Kidney epithelial cell (primary cell): ENCODE measurements around the gene HAPSTR1. TPM values are rescaled to one million over a fixed set of nuclear protein-coding genes. Genes with fewer than 3 reads are reported as not detected.

ENCODE experiments used
- DNase-seq: peaks from one replicate; pipeline ENCODE4 v3.0.0-alpha.2; 2010; ENCODE audit warnings: low read depth
- H3K27me3 ChIP-seq: 2 replicates; pipeline ENCODE4 v1.6.0; 2011; ENCODE audit warnings: low read length; ENCODE audit not compliant: control insufficient read depth, insufficient read depth
- H3K36me3 ChIP-seq: 2 replicates; pipeline ENCODE4 v1.5.1; 2011; ENCODE audit warnings: low read length; ENCODE audit not compliant: control insufficient read depth, insufficient read depth
- H3K4me3 ChIP-seq: 2 replicates; pipeline ENCODE4 v1.5.1; 2011; ENCODE audit warnings: low read depth, mild to moderate bottlenecking, control low read depth, low read length
- total RNA-seq: library from RNA; depleted of rRNA; stranded (reverse); fragments of >200 nt; gene quantifications from 2 replicates; pipeline ENCODE4 v1.2.3, GENCODE V29; 2015
- TF ChIP-seq, protein P1 (sequence below): IDR thresholded peaks from 2 replicates; pipeline ENCODE4 v1.5.1; 2011; ENCODE audit warnings: mild to moderate bottlenecking, moderate library complexity, low read length, control low read depth, inconsistent platforms; ENCODE audit not compliant: insufficient read depth, poor library complexity, severe bottlenecking

HAPSTR1 gene
- total RNA-seq, 1 donor from 2014 or later, result 78.2 TPM

DNA sequence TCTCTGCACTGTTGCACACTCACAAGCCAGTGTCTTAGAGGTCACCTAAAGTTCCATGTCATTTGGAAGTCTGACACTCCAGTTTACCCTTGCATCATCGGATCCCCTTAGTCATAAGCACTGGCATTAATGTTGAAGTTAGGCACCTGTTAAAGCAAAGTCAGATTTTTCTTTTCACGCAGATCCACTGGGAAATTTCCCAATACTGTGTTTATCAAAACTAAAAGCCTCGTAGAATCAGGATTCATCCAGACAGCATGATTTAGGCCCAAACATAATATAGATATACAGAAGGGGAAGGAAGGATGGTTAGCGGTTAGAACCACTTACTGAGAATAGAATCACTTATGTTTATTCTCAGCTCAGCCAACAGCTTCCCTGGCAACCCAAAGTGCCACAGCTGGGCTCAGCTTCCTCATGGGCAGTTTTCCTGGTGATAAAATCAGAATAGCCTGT, 30.1 kb upstream of the HAPSTR1 start:
- DNase-seq, result no peak
- TF ChIP-seq, protein P1, sequence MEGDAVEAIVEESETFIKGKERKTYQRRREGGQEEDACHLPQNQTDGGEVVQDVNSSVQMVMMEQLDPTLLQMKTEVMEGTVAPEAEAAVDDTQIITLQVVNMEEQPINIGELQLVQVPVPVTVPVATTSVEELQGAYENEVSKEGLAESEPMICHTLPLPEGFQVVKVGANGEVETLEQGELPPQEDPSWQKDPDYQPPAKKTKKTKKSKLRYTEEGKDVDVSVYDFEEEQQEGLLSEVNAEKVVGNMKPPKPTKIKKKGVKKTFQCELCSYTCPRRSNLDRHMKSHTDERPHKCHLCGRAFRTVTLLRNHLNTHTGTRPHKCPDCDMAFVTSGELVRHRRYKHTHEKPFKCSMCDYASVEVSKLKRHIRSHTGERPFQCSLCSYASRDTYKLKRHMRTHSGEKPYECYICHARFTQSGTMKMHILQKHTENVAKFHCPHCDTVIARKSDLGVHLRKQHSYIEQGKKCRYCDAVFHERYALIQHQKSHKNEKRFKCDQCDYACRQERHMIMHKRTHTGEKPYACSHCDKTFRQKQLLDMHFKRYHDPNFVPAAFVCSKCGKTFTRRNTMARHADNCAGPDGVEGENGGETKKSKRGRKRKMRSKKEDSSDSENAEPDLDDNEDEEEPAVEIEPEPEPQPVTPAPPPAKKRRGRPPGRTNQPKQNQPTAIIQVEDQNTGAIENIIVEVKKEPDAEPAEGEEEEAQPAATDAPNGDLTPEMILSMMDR, result no peak

DNA sequence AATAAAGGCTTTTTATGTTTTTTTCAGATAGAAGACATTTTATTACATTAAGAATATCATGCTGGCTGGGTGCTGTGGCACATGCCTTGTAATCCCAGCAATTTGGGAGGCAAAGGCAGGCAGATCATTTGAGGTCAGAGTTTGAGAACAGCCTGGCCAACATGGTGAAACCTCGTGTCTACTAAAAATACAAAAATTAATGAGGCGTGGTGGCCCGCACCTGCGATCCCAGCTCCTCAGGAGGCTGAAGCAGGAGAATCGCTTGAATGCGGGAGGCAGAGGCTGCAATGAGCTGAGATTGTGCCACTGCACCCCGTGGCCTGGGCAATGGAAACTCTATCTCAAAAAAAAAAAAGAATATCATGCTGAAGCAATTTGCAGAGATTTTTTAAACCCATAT, 29.1 kb upstream of the HAPSTR1 start:
- Histone ChIP-seq H3K4me3 (no peak overlapping the region), H3K27me3 (no peaks in the 10 kb centered on the region), H3K36me3 (no peaks in the 10 kb centered on the region)
- TF ChIP-seq, protein P1, result no peak
- no peak for DNase-seq

More for the DNA sequence above, 30.1 kb upstream of the HAPSTR1 start:
- no peak overlapping the region for H3K4me3 ChIP-seq
- H3K36me3 ChIP-seq, result no peaks in the 10 kb centered on the region
- no peaks in the 10 kb centered on the region for H3K27me3 ChIP-seq

DNA sequence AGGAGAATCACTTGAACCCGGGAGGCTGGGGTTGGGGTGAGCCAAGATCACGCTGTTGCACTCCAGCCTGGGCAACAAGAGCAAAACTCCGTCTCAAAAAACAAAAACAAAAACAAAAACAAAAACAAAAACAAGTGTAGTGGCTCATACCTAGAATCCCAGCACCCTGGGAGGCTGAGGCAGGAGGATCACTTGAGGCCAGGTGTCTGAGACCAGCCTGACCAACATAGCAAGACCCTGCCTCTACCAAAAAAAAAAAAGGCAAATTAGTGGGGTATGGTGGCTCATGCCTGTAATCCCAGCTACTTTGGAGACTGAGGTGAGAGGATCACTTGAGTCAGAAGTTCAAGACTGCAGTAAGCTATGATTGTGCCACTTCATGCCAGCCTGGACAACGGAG, 26.4 kb upstream of the HAPSTR1 start:
- DNase-seq, result no peak
- Histone ChIP-seq H3K27me3 (no peaks in the 10 kb centered on the region), H3K4me3 (no peak overlapping the region), H3K36me3 (no peaks in the 10 kb centered on the region)
- TF ChIP-seq, protein P1, result no peak

DNA sequence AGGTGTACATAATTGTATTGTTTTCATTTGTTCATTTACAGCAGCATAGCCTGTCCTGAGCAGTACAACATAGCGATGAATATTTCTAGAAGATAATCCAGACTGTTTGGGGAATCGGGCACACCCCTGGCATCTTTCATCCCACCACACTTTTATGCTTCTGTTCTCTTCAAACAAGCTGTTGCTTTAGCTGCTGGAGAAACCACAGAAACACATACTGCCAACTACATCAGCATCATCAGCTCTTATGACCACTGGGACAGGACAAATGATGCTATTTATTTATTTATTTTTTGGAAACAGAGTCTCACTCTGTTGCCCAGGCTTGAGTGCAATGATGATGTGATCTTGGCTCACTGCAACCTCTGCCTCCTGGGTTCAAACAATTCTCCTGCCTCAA, 22.6 kb upstream of the HAPSTR1 start:
- no peaks in the 10 kb centered on the region for H3K36me3 ChIP-seq
- no peak for DNase-seq
- no peak overlapping the region for H3K4me3 ChIP-seq
- TF ChIP-seq, protein P1, result no peak
- H3K27me3 ChIP-seq, result no peaks in the 10 kb centered on the region

DNA sequence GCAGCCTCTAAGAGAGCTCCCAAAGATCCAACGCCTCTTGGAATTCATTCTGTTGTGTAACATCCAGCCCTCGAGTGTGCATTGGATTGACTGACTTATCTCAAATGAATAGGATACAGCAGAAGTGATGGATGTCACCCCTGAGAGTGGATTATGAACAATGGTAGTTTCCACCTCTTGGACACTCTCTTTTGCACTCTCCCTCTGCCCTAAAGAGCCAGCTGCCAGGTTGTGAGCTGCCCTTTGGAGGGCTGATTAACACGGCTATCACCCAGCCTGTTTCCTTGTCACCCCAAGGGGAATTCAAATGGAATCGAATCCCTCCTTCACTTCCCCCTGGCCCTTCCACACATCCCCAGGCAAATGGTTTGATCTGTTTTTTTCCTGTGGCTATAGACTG, 21.2 kb upstream of the HAPSTR1 start:
- no peak for DNase-seq

DNA sequence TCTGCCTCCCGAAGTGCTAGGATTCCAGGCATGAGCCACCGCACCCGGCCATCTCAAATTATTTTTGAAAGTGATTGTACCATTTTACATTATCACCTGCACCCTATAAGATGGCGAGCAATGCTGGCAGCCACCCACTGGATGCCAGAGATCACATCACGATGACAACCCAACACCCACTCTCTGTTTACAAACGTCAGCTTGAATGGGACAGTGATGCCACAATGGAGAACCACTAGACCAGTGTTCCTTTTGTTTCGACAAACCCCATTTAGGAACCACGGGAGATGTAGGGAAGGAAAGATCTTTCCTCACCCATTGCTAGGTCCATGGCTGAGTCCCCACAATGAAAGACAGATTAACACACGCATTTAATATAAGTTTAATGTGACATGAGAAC, 20.1 kb upstream of the HAPSTR1 start:
- TF ChIP-seq, protein P1, result no peak
- H3K4me3 ChIP-seq, result no peak overlapping the region
- no peaks in the 10 kb centered on the region for H3K27me3 ChIP-seq
- no peak for DNase-seq
- no peaks in the 10 kb centered on the region for H3K36me3 ChIP-seq

More for the DNA sequence above, 21.2 kb upstream of the HAPSTR1 start:
- H3K27me3 ChIP-seq, result no peaks in the 10 kb centered on the region
- no peaks in the 10 kb centered on the region for H3K36me3 ChIP-seq
- TF ChIP-seq, protein P1, result no peak
- no peak overlapping the region for H3K4me3 ChIP-seq
